SK-N-SH (cell line): ENCODE data around the gene PLEKHM3. TPM values are rescaled to one million over a fixed set of nuclear protein-coding genes. Genes with fewer than 3 reads are reported as not detected.

Source experiments
- CTCF ChIA-PET: fragments of 300-600, 350-600 bp; formaldehyde crosslinking; extraction: SDS; loops from one replicate; lab custom pipeline; 2021; lab: Yijun Ruan, JAX
- POLR2A ChIA-PET: fragments of 350-600 bp; sonication (Branson Sonifier 250); formaldehyde crosslinking; extraction: SDS; loops from one replicate; lab custom pipeline; 2020; ENCODE audit warnings: antibody characterized with exemption, inconsistent platforms; lab: Yijun Ruan, JAX
- DNase-seq: peaks from one replicate; pipeline ENCODE4 v3.0.0; 2012
- H2AFZ ChIP-seq: fragments of 200-600 bp; sonication (generic); 2 replicates; pipeline ENCODE4 v1.8.1; 2016; ENCODE audit warnings: antibody characterized with exemption, mild to moderate bottlenecking, low read depth
- H3F3A ChIP-seq: fragments of 200-600 bp; sonication (generic); replicated peaks from 2 replicates; pipeline ENCODE3; 2016; ENCODE audit warnings: antibody characterized with exemption, mild to moderate bottlenecking; ENCODE audit not compliant: insufficient read depth
- H3K27ac ChIP-seq, 2 experiments: fragments of 200-500 bp in 1 of 2; fragments of 200-600 bp in 1 of 2; sonication (Bioruptor generic) in 1 of 2; sonication (generic), shearing (Covaris generic) in 1 of 2; 2 replicates each; pipeline versions ENCODE4 v1.5.1 to v1.6.1; 2014 to 2016; ENCODE audit warnings: low read depth in 2 of 2, inconsistent platforms in 1 of 2, low read length in 1 of 2, mild to moderate bottlenecking in 1 of 2, mixed read lengths in 1 of 2
- H3K27me3 ChIP-seq: fragments of 200-600 bp; sonication (generic), shearing (Covaris generic); 2 replicates; pipeline ENCODE4 v1.6.1; 2016; ENCODE audit warnings: mixed run types; ENCODE audit not compliant: insufficient read depth
- H3K36me3 ChIP-seq, 2 experiments: fragments of 200-500 bp in 1 of 2; fragments of 200-600 bp in 1 of 2; sonication (Bioruptor generic) in 1 of 2; sonication (generic) in 1 of 2; replicated peaks in 1 of 2; 2 replicates each; pipeline versions ENCODE3 to v1.5.1; 2014 to 2016; ENCODE audit warnings: low read length in 1 of 2, mild to moderate bottlenecking in 1 of 2; ENCODE audit not compliant: insufficient read depth in 2 of 2, control insufficient read depth in 1 of 2
- H3K4me1 ChIP-seq, 2 experiments: fragments of 200-500 bp in 1 of 2; fragments of 200-600 bp in 1 of 2; sonication (Bioruptor generic) in 1 of 2; sonication (generic), shearing (Covaris generic) in 1 of 2; 2 replicates each; pipeline versions ENCODE4 v1.5.1 to v1.6.1; 2014 to 2016; ENCODE audit warnings: low read depth in 1 of 2, low read length in 1 of 2, mixed run types in 1 of 2; ENCODE audit not compliant: insufficient read depth in 2 of 2, control insufficient read depth in 1 of 2
- H3K4me2 ChIP-seq: fragments of 200-600 bp; sonication (generic), shearing (Covaris generic); 2 replicates; pipeline ENCODE4 v1.6.1; 2017; ENCODE audit warnings: mixed run types
- H3K4me3 ChIP-seq, 2 experiments: fragments of 200-500 bp in 1 of 2; fragments of 200-600 bp in 1 of 2; sonication (Bioruptor generic) in 1 of 2; sonication (generic), shearing (Covaris generic) in 1 of 2; 2 replicates each; pipeline versions ENCODE4 v1.5.1 to v1.8.1; 2014 to 2016; ENCODE audit warnings: low read depth in 2 of 2, inconsistent platforms in 1 of 2, low read length in 1 of 2, mild to moderate bottlenecking in 1 of 2, mixed read lengths in 1 of 2, moderate library complexity in 1 of 2
- H3K79me2 ChIP-seq: fragments of 200-600 bp; sonication (generic); 2 replicates; pipeline ENCODE4 v1.8.1; 2017; ENCODE audit warnings: mild to moderate bottlenecking; ENCODE audit not compliant: insufficient read depth
- H3K9ac ChIP-seq: fragments of 200-600 bp; sonication (generic); 2 replicates; pipeline ENCODE4 v1.6.1; 2017; ENCODE audit warnings: mixed run types
- H3K9me2 ChIP-seq: fragments of 200-600 bp; sonication (generic); 2 replicates; pipeline ENCODE4 v1.6.1; 2017; ENCODE audit warnings: mixed run types
- H3K9me3 ChIP-seq: fragments of 200-600 bp; sonication (generic); 2 replicates; pipeline ENCODE4 v1.6.1; 2017; ENCODE audit warnings: mixed run types, mild to moderate bottlenecking, moderate library complexity
- H4K20me1 ChIP-seq: fragments of 200-600 bp; sonication (generic); 2 replicates; pipeline ENCODE4 v1.6.1; 2017; ENCODE audit warnings: mild to moderate bottlenecking, mixed run types; ENCODE audit not compliant: insufficient read depth
- CHD2 ChIP-seq: fragments of 150-350 bp; IDR thresholded peaks from 2 replicates; pipeline ENCODE4 v1.6.1; 2018; ENCODE audit warnings: low read length; ENCODE audit not compliant: partially characterized antibody
- ELF1 ChIP-seq: IDR thresholded peaks from 2 replicates; pipeline ENCODE4 v1.4.0; 2012
- EZH2phosphoT487 ChIP-seq: fragments of 200-600 bp; sonication (generic); IDR thresholded peaks from 2 replicates; pipeline ENCODE4 v1.6.1; 2017; ENCODE audit warnings: low read depth, mixed run types, mild to moderate bottlenecking, antibody characterized with exemption, moderate library complexity, borderline replicate concordance
- FOSL2 ChIP-seq: IDR thresholded peaks from 2 replicates; pipeline ENCODE4 v1.4.0; 2012; ENCODE audit warnings: low read depth, mild to moderate bottlenecking, moderate library complexity, borderline replicate concordance
- FOXJ3 ChIP-seq: sonication (generic); formaldehyde crosslinking; IDR thresholded peaks from 2 replicates; pipeline ENCODE4 v1.5.1; 2020; ENCODE audit warnings: mild to moderate bottlenecking, missing genetic modification reagents
- GATA2 ChIP-seq: sonication (generic); formaldehyde crosslinking; IDR thresholded peaks from 2 replicates; pipeline ENCODE4 v1.5.0; 2020; ENCODE audit warnings: mild to moderate bottlenecking, missing genetic modification reagents
- JUND ChIP-seq: IDR thresholded peaks from 2 replicates; pipeline ENCODE4 v1.4.0; 2012
- MEF2A ChIP-seq: IDR thresholded peaks from 2 replicates; pipeline ENCODE4 v1.4.0; 2012; ENCODE audit warnings: low read depth, borderline replicate concordance
- MXI1 ChIP-seq: IDR thresholded peaks from 2 replicates; pipeline ENCODE4 v1.6.1; 2012; ENCODE audit warnings: mild to moderate bottlenecking, low read depth, low read length, improper control_type of control experiment
- NFIC ChIP-seq: IDR thresholded peaks from 2 replicates; pipeline ENCODE4 v1.4.0; 2012; ENCODE audit warnings: borderline replicate concordance
- NRF1 ChIP-seq: IDR thresholded peaks from 2 replicates; pipeline ENCODE4 v1.6.1; 2012; ENCODE audit warnings: low read depth, mild to moderate bottlenecking, low read length
- PBX3 ChIP-seq: IDR thresholded peaks from 2 replicates; pipeline ENCODE4; 2012
- RAD21 ChIP-seq: IDR thresholded peaks from 2 replicates; pipeline ENCODE4 v1.6.1; 2012; ENCODE audit warnings: mild to moderate bottlenecking, low read length
- RCOR1 ChIP-seq: fragments of 150-350 bp; IDR thresholded peaks from 2 replicates; pipeline ENCODE4 v1.6.1; 2017; ENCODE audit warnings: antibody characterized with exemption, low read length
- REST ChIP-seq: IDR thresholded peaks from 2 replicates; pipeline ENCODE4 v1.6.1; 2012; ENCODE audit warnings: mild to moderate bottlenecking, low read depth, low read length, moderate library complexity
- RXRA ChIP-seq: IDR thresholded peaks from 2 replicates; pipeline ENCODE4 v1.4.0; 2012; ENCODE audit warnings: low read depth, mild to moderate bottlenecking, borderline replicate concordance
- SIN3A ChIP-seq: IDR thresholded peaks from 2 replicates; pipeline ENCODE4 v1.6.1; 2012; ENCODE audit warnings: low read depth, mild to moderate bottlenecking, low read length, moderate library complexity, borderline replicate concordance
- SMC3 ChIP-seq: IDR thresholded peaks from 2 replicates; pipeline ENCODE4 v1.6.1; 2012; ENCODE audit warnings: low read depth, low read length, improper control_type of control experiment
- TEAD4 ChIP-seq: IDR thresholded peaks from 2 replicates; pipeline ENCODE4 v1.4.0; 2012; ENCODE audit warnings: mild to moderate bottlenecking, borderline replicate concordance; ENCODE audit not compliant: insufficient read depth
- USF2 ChIP-seq: fragments of 150-350 bp; IDR thresholded peaks from 2 replicates; pipeline ENCODE4 v1.6.1; 2017; ENCODE audit warnings: antibody characterized with exemption, low read length, low read depth, borderline replicate concordance
- WGBS: methylation state at CpG from one replicate; pipeline ENCODE4 v1.1.6; 2017; ENCODE audit warnings: low lambda C conversion rate; 5-methylcytosine and 5-hydroxymethylcytosine counted together
- polyA plus RNA-seq, 3 experiments: library from polyadenylated mRNA; depleted of rRNA; stranded (reverse); fragments of >200 nt; gene quantifications; 2 replicates each; pipeline ENCODE4 v1.2.3, GENCODE V29; 2012
- TF ChIP-seq, protein P1 (sequence below): IDR thresholded peaks from 2 replicates; pipeline ENCODE4 v1.4.0; 2012; ENCODE audit warnings: low read depth

The PLEKHM3 gene
- polyA plus RNA-seq, 1 of the 3 experiments (the other 2 are of a cell fraction) = 1.9 TPM

DNA sequence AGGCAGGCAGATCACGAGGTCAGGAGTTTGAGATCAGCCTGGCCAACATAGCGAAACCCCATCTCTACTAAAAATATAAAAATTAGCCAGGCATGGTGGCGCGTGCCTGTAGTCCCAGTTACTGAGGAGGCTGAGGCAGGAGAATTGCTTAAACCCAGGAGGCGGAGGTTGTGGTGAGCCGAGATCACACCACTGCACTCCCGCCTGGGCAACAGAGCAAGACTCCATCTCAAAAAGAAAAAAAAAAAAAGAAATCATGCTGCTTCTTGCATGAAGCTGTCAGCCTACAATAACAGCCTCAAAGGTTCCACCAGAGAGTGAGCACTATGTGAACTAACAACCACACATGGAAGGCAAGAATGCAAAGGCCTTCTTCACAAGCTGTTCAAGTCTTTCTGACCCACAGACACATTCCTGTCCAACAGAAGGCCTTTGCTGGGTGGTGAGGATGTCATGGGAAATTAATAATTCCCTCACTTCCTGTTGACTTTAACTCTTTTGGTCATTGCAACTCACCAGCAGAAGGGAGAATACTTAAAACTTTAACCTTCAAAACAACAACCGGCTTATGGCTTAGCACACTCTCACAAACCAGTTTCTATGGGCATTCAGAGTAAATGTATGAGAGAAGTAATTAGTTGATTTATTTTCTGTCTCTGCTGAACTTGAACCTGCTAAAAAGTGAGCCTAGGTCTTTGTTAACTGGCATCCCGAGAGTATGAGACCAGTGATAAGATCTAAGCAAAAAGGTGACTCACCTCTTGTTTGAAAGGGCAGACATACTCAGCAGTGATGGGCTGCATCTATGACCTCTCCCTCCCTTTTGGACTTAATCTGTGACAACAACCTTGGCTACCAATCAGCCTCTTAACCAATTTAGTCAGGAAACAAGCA is 11.8 kb downstream of the PLEKHM3 start:
- TF ChIP-seq GATA2 (CRISPR knock-in tag) (no peak), JUND (peak; percentile 69; the same call in 1 of the 2 replicates), REST (no peak), FOXJ3 (CRISPR knock-in tag) (no peak), MXI1 (no peak), FOSL2 (peak; percentile 68; the same call in 1 of the 2 replicates), SIN3A (no peak), NRF1 (no peak), RAD21 (no peak), TEAD4 (no peak), PBX3 (no peak), EZH2phosphoT487 (no peak), RCOR1 (no peak), SMC3 (no peak), NFIC (no peak), MEF2A (no peak), RXRA (0 out of 2 replicates have a peak, but pooled peaks have one; percentile 27), CHD2 (no peak), USF2 (no peak), ELF1 (no peak)
- TF ChIP-seq, protein P1, sequence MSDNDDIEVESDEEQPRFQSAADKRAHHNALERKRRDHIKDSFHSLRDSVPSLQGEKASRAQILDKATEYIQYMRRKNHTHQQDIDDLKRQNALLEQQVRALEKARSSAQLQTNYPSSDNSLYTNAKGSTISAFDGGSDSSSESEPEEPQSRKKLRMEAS = no peak
- Histone ChIP-seq H2AFZ (no peak overlapping the region), H3K4me1 (peaks cover 0 to 6% of the 10 kb centered on the region in 2 experiments; a peak in 1 of 4 replicates), H3K27me3 (no peaks in the 10 kb centered on the region), H3K9me2 (no peaks in the 10 kb centered on the region), H4K20me1 (no peaks in the 10 kb centered on the region), H3K79me2 (peaks cover 13% of the 10 kb centered on the region), H3K36me3 (no peaks in the 10 kb centered on the region), H3F3A (peaks cover 24% of the 10 kb centered on the region), H3K9me3 (no peaks in the 10 kb centered on the region), H3K4me2 (peak overlapping the region; percentile 47), H3K27ac (peak overlapping the region; percentile 8 to 67; a peak in 2 of 4 replicates), H3K9ac (peak overlapping the region; percentile 12; the same call in 1 of the 2 replicates), H3K4me3 (no peak overlapping the region; a peak in 1 of 4 replicates)
- WGBS = 84% methylated on average over 9 of the region's 9 CpGs
- ChIA-PET POLR2A (no interaction called here), CTCF (interaction anchor here (1.0 to 1.7 kb wide), 3 partner anchors 12 to 240 kb away, joined by 3 to 5 read pairs (median 3); no protein-coding TSS in a partner anchor)
- peak; percentile 7 for DNase-seq
